HG03565 (cell line): ENCODE measurements around the gene C4B.
"Not testable (repeated sequence)": the region's sequence is repeated elsewhere in the genome, so short reads cannot be mapped to it uniquely, and the experiment has no call there.

Experiments
- ATAC-seq: cut with Tn5 transposase; IDR thresholded peaks from one replicate; pipeline ENCODE4 v1.9.1; 2021; ENCODE audit warnings: mild to moderate bottlenecking, moderate library complexity; ENCODE audit not compliant: unreplicated experiment

Gene C4B

GRCh38 chr6:31980998-31981397 is 33.6 kb upstream of the C4B start:
- not testable (repeated sequence) for ATAC-seq

GRCh38 chr6:31981744-31982143 is 32.9 kb upstream of the C4B start, which contains the start of gene C4A:
TSS of gene C4A (plus strand) at chr6:31982057. CDS start at chr6:31982108, 51 bp downstream.
- not testable (repeated sequence) for ATAC-seq

DNA sequence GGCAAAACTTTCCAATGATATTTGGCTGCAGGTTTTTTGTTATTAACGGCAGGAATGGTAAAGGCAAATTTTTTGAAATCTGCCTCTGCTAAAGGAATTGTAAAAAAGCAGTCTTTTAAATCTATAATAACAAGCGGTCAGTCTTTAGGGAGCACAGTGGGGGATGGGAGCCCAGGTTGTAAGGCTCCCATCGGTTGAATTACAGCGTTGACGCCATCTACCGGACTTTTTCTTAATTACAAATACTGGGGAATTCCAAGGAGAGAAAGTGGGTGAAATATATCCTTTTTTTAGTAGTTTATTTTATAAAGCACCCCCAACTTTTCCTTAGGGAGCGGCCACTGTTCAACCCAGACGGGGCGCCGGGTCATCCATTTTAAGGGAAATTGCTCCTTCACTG is 25.2 kb upstream of the C4B start:
- ATAC-seq = not testable (repeated sequence)

GRCh38 chr6:31994421-31994820 is 20.2 kb upstream of the C4B start:
- not testable (repeated sequence) for ATAC-seq

- ATAC-seq = not testable (repeated sequence)
Observed at GRCh38 chr6:31996385-31996784, 18.2 kb upstream of the C4B start.

DNA sequence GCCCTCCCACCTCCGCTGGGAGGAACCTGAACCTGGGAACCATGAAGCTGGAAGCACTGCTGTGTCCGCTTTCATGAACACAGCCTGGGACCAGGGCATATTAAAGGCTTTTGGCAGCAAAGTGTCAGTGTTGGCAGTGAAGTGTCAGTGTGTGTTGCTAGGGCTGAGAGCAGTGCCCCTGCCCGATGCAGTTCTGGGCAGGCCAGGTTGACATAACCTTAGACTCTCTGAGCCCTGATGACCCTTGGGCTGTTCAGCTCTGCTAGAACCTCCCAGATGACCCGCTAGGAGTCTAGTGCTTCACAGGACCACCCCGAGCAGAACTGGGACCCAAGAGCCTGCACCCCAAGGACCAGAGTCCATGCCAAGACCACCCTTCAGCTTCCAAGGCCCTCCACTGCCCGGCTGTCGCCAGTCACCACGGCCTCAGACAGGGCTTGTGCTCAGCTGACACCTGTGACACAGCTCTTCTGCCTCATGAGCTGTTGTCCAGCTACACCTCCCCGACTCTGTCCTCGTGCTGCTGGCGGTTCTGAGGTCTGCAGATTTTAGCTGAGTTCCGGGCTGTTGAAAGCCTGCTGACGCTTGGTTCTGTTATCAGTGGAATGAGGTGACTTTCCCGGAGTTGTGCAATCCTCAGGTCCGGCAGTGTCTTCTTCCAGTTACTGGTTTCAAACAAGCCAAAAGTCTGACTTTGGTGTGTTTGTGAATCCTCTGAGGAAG is 11.9 kb upstream of the C4B start:
- not testable (repeated sequence) for ATAC-seq

DNA sequence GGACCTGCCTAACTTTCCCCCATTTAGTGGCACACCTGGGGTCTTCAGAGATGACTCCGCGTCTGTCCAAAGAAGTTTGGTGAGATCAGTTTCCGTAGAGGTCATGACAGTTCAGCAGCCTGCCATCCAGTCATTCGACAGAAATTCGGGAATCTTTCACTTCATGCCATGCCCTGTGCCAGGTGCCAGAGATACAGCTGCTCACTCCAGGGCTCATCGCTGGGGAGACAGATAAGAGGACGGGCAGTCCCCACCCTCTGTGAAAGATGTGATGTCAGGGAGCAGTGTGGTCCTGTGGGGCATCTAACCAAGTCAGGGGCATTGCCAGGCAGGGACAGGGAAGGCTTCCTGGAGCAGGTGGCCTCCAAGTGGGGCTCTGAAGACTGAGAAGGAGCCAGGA is 11.3 kb upstream of the C4B start:
- ATAC-seq = not testable (repeated sequence)

DNA sequence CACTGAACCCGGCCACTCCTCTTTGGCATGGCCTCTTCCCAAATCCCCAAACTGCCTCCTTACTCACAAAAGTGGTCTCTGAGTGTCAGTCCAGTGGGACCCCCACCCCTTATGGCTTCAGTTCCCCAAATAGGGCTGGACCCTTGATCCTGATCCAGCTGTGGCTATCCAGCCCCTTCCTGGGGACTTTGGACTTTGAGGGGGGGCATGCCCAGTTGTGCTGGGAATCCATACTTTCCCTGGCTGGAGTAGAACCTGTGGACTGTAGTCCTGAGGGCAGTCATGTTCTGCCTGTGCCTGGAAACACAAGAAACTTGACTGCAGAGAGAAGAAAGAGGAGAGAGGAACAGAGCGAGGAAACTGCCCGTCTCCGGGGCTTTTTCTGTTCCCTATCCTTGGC is 10.2 kb upstream of the C4B start:
- not testable (repeated sequence) for ATAC-seq

DNA sequence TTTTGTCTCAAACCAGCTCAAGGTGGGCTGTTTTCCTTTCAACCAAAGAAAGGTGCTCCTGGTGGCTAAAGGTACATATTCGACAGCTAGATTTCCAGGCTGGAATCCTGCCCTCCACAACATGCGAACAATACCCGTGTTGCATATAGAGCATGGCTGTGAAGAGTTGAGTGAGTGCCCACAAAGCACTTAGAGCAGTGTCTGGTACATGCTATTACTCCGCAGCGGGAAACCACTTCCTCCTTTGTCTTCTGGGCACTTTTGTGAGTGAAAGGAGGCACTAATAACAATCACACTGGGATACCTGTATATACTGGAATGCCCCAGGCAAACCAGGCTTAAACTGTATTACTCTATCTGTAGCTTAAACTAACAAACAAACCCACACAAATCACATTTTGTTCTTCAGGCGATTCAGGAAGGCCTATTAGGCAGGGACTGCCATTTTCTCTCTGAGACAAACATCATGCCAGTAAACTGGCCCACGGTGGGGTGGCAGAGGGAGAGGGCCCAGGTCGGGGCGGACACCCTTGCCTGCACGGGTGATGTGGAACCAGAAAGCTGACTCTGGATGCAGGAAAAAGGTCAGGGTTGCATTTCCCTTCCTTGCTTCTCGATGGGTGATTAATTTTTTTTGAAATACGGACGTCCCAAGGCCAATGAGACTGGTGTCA is 9.6 kb upstream of the C4B start:
- ATAC-seq = not testable (repeated sequence)

- not testable (repeated sequence) for ATAC-seq
Observed at GRCh38 chr6:32005538-32005880, 9.1 kb upstream of the C4B start.

DNA sequence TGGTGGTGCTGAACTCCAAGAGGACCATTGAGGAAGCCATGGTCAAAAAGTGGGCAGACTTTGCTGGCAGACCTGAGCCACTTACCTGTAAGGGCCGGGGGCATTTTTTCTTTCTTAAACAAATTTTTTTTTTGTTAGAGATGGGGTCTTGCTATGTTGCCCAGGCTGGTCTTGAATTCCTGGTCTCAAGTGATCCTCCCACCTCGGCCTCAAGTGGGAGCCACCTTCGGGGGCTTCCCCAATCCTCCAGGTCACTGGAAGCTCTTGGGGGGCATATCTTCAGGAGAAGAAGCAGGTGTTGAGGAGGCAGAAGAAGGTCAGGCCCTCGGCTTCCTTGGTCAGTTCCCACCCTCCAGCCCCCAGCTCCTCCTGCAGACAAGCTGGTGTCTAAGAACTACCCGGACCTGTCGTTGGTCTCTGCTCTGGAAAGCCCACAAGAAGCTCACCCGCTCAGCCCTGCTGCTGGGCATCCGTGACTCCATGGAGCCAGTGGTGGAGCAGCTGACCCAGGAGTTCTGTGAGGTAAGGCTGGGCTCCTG is 8.5 kb upstream of the C4B start:
- ATAC-seq = not testable (repeated sequence)

DNA sequence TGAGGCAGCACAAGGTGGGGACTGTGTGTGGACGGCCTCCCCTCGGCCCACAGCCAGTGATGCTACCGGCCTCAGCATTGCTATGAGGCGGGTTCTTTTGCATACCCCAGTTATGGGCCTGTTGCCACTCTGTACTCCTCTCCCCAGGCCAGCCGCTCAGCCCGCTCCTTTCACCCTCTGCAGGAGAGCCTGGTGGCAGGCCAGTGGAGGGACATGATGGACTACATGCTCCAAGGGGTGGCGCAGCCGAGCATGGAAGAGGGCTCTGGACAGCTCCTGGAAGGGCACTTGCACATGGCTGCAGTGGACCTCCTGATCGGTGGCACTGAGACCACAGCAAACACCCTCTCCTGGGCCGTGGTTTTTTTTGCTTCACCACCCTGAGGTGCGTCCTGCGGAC is 7.5 kb upstream of the C4B start:
- ATAC-seq = not testable (repeated sequence)

- not testable (repeated sequence) for ATAC-seq
Observed at GRCh38 chr6:32008037-32008436, 6.6 kb upstream of the C4B start.

DNA sequence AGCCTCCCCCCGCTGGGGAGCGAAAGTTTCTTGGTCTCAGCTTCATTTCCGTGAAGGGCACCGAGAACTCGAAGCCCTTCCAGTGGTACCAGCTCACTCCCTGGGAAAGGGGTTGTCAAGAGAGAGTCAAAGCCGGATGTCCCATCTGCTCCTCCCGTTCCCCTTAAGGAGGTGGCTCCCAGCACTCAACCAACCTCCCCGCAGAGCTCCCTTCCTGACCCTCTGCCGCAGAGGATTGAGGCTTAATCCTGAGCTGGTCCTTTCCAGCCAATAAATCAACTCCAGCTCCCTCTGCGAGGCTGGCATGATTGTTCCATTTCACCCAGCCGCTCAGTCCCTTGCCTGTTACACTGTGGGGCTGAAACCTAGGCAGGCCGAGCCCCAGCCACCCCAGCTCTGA is 6.0 kb upstream of the C4B start:
- ATAC-seq = not testable (repeated sequence)

- ATAC-seq = not testable (repeated sequence)
Observed at GRCh38 chr6:32009537-32009936, 5.1 kb upstream of the C4B start.

DNA sequence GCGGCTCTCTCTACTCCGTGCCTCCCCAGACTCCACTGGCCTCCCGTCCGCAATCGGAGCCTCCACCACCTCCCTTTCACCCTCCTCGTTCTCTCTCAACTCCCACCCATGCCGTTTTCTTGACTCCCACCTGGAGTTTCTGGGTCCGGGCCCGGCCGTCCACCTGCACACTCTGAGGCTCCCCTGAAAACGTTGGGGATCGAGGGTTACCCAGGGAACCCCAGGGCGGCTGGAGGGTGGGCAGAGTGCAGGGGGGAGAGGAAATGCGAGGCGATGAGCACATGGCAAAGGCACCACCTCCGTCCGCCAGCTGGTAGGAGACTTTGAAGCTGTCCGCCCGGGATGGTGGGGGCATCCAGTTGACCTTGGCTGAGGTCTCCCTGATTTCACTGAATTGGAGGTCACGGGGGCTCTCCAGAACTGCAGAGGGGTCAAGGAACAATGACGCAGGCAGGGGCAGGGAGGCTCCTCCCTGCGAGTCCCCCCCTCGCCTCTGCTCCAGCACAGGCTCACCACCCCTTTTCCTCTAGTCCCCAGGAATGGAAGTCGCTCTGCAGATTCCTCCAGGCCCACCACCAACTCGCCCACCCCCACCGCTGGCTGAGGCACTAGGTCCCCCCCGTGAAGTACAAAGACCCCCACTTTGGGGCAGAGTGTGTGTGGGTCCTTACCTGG is 3.6 kb upstream of the C4B start:
- not testable (repeated sequence) for ATAC-seq

- not testable (repeated sequence) for ATAC-seq
Observed at GRCh38 chr6:32012941-32013617, 1.5 kb upstream of the C4B start.

DNA sequence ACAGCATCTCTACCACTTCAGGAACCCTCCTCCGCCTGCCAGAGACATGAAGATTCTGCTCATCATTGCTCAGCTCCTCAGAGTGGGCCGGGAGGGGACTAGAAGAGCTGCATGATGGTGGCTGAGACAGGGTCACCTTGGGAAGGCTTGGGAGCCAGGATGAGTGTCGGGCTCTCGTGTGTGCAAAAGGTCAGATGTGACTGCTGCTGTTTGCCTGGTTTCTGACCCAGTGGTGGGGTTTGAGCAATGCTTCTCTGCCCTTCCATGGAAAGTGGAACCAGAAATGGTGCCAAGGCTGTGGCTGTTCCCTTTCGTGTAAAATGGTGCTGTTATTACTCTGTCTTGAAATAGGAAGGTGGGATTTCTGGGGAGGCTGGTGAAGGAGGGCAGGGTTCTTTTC is 857 bp upstream of the C4B start:
- not testable (repeated sequence) for ATAC-seq

DNA sequence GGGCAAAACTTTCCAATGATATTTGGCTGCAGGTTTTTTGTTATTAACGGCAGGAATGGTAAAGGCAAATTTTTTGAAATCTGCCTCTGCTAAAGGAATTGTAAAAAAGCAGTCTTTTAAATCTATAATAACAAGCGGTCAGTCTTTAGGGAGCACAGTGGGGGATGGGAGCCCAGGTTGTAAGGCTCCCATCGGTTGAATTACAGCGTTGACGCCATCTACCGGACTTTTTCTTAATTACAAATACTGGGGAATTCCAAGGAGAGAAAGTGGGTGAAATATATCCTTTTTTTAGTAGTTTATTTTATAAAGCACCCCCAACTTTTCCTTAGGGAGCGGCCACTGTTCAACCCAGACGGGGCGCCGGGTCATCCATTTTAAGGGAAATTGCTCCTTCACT is 7.5 kb downstream of the C4B start:
- ATAC-seq = not testable (repeated sequence)

- ATAC-seq = not testable (repeated sequence)
Observed at GRCh38 chr6:32028631-32029030, 14.0 kb downstream of the C4B start.

DNA sequence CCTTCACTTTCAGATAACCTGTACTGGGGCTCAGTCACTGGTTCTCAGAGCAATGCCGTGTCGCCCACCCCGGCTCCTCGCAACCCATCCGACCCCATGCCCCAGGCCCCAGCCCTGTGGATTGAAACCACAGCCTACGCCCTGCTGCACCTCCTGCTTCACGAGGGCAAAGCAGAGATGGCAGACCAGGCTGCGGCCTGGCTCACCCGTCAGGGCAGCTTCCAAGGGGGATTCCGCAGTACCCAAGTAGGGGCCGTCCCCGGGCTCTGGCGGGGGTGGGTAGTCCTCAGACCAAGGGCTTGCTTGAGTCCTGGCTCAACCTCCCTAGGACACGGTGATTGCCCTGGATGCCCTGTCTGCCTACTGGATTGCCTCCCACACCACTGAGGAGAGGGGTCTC is 15.0 kb downstream of the C4B start:
- not testable (repeated sequence) for ATAC-seq
